HG02885 (cell line): ENCODE measurements around the gene CACNA1I.

Experiments
- ATAC-seq: cut with Tn5 transposase; IDR thresholded peaks from one replicate; pipeline ENCODE4 v1.9.1; 2021; ENCODE audit warnings: mild to moderate bottlenecking; ENCODE audit not compliant: unreplicated experiment, poor library complexity

The CACNA1I gene

DNA sequence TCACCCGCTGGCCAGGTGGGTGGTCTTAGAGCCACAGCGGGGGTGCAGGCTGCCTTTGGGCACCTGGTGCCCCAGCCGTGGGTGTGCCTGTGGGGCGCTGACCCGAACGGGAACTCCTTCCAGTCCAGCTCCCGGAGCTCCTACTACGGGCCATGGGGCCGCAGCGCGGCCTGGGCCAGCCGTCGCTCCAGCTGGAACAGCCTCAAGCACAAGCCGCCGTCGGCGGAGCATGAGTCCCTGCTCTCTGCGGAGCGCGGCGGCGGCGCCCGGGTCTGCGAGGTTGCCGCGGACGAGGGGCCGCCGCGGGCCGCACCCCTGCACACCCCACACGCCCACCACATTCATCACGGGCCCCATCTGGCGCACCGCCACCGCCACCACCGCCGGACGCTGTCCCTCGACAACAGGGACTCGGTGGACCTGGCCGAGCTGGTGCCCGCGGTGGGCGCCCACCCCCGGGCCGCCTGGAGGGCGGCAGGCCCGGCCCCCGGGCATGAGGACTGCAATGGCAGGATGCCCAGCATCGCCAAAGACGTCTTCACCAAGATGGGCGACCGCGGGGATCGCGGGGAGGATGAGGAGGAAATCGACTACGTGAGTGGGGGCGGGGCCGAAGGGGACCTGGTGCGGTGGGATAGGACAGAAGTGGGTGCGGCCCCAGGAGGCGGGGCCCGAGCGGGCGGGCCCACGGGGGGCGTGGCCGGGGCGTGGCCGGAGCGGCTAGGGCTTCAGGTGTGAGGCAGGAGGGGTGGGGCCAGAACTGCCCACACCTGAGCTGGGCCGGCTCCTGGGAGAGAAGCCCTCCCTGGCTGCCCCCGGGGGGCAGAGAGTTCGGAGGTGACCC, 91.5 kb downstream of the CACNA1I start:
- no peak for ATAC-seq

DNA sequence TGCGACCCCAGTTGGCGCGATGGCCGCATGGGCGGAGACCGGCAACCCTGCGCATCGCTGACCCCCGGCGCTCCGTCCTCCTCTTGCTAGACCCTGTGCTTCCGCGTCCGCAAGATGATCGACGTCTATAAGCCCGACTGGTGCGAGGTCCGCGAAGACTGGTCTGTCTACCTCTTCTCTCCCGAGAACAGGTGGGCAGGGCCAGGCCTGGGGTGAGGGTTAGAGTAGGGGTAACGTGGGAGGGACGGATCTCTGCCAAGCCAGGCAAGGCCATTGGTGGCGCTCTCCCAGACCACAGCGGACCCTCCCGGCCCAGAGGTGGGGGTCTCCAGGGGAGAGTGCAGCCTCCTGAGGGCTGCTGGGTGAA, 92.1 kb downstream of the CACNA1I start:
- ATAC-seq = no peak

DNA sequence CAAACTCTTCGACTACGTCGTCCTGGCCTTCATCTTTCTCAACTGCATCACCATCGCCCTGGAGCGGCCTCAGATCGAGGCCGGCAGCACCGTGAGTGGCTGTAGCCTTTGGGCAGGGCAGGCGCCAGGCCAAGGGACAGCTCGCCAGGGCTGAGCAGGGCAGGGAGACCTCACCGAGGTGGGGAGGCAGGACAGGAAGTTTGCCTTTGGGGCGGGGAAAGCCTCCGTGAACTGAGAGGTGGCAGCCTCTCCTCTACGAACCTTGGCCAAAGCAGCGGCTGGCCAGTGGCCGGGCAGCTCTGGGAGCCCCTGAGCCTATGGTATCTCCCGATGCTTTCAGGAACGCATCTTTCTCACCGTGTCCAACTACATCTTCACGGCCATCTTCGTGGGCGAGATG, 93.2 kb downstream of the CACNA1I start:
- no peak for ATAC-seq

DNA sequence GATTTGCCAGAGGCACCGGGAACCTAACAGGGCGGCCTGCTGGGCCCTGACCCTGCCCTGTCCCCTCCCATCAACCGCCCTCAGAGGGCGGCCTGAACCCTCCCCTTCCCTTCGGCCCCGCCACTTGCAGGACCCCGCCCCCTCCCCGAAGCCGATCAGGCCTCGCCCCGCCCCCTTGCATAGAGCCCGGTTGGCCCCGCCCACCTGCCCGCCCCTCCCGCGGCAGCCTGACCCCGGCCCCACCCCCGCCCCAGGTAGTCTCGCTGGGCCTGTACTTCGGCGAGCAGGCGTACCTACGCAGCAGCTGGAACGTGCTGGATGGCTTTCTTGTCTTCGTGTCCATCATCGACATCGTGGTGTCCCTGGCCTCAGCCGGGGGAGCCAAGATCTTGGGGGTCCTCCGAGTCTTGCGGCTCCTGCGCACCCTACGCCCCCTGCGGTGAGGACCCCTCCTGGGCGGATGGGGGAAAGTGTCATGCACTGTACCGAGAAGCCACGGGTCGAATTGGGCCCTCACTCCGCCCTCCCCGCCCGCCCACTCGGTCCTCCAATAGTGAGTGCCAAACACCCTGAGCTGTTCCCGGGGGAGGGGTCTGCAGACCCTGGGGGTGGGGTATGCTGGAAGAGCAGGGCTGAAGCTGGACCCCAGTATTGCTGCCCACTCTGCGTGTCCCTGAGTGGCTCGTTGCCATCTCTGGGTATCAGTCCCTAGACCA, 94.1 kb downstream of the CACNA1I start:
- ATAC-seq = no peak

DNA sequence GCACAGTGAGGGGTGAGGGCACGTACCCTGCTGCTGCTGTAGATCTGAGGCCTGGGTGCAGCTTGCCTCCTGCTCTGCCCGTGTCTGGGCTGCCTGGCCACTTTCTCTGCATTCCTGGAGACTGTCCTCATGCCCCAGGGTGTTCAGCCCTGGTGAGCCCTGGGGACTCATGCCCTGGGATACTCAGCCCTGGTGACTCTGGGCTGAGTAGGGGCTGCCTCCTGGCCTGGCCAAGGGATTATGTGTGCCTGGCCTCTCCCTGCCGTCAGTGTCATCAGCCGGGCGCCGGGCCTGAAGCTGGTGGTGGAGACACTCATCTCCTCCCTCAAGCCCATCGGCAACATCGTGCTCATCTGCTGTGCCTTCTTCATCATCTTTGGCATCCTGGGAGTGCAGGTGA, 94.7 kb downstream of the CACNA1I start:
- no peak for ATAC-seq

DNA sequence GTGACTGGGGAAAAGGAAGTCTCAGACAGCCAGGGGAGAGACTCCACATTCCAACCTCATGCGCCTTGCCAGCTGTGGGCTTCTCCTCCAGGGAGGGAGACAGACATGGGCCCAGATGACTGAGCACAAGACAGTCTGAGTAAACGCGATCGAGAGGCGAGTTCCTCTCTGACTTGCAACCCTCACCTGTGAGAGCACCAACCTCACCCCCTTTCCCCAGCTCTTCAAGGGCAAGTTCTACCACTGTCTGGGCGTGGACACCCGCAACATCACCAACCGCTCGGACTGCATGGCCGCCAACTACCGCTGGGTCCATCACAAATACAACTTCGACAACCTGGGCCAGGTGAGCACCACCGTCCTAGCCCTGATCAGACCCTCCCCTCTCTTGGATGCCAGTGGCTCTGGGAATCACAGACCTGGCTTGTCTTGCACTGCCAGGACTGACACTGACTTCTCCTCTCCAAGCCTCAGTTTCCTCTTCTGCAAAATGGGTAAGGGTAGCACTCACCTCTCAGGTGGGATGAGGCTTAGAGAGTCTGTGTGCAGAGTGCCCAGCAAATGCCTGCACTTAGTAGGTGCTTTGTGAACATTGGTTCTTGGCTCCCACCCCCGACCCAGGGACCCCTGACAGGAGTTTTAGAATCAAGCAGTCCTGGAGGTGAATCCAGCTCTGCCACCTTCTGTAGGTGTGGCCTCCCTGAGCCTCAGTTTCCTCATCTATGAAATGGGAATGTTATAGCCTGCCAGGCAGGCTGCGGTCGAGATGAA, 95.3 kb downstream of the CACNA1I start:
- no peak for ATAC-seq

DNA sequence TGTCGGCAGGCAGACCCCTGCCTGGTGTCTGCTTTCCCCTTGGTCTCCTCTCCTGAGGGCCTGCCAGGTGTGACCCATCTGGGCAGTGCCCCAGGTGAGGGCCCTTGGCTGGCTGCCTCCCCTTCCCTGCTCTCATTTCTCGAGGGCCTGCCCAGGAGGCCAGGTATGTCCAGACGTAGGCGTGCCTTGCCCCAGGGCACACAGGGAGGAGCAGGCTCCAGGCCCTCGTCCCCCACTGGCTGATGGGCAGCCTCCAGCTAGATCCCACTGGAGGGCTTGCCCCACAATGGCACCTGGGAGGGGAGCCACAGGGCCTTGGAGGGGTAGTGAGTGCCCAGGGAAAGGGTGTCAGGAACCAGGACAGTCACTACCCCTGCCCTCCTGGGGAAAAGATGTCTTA, 95.9 kb downstream of the CACNA1I start:
- ATAC-seq = no peak

DNA sequence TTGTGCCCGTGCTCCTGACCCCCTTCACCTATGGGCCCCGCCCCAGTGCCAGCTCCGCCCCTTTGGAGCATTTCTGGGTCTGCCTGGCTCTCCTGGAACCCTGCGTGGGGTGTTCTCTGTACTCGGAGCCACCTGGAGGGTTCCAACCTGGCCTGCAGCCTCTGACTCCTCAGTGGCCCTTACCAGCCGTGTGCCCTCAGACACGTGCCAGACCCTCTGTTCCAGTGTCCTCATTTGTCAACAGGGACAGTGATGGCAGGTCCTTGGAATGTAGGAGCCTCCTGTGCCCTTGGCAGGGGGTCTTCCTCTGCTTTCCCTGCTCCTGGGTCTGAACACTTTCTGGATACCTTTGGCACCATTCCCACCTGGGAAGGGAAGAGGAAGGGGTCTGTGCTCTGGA, 96.4 kb downstream of the CACNA1I start:
- no peak for ATAC-seq

DNA sequence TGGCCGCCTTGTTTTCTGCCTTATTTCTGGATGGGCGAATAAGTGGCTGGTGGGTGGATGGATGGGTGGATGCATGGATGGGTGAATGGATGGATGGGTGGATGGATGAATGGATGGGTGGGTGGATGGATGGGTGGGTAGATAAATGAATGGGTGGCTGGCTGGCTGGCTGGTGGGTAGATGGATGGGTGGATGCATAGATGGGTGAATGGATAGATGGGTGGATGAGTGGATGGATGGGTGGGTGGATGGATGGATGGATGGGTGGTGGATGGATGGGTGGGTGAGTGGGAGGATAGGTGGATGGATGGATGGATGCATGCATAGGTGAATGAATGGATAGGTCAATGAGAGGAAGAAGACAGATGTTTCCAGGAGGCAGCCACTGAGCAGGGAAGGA, 98.9 kb downstream of the CACNA1I start:
- ATAC-seq = no peak

DNA sequence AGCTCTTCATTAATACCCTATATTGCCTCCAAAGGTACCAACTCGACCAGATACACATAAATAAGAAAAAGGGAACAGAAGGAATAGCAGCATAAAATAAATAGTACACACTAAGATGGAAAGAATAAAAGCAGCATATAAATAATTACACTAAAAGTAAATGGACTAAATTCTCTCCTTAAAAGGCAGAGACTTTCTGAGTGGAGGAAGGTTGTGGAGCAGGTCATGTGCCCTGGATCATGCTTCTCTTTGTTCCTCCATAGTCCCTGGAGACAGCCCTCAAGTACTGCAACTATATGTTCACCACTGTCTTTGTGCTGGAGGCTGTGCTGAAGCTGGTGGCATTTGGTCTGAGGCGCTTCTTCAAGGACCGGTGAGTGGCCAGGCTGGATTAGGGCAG, 101.4 kb downstream of the CACNA1I start:
- ATAC-seq = no peak

DNA sequence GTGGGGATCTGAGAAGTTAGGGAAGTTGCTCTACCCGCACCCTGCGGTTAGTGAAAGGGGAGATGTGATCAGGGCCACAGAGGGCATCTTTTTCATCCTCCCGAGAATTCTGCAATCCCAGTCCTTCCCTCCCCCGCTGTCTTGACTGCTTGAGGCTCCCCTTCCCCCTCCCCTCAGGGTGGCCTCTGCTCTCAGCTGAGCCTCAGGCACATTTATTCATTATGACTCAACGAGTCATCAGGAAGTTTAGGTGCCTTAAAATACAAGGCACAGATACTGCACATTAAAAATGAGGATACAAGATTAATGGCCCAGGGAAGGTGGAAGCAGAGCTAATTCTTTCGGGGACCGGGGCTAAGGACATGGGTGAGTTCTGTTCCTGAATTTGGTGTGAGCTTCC, 104.0 kb downstream of the CACNA1I start:
- ATAC-seq = no peak

DNA sequence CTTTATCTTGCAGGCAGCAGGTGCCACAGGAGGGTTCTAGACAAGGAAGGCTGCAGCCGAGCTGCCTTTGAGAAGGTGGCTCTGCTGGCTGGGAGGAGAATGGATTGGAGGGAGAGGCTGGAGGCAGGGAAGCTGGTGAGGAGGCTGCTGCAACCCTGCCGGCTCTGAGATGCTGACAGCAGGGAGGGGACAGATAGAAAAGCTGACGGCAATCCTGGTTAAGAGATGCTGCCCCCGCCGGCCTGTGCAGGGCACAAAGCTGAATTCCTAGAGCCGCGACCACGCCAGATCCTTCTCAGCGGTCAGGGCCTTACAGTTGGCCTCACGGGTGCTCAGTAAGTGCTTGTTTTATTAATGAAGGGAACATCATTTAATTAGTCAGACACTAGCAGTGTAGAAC, 105.4 kb downstream of the CACNA1I start:
- ATAC-seq = no peak

DNA sequence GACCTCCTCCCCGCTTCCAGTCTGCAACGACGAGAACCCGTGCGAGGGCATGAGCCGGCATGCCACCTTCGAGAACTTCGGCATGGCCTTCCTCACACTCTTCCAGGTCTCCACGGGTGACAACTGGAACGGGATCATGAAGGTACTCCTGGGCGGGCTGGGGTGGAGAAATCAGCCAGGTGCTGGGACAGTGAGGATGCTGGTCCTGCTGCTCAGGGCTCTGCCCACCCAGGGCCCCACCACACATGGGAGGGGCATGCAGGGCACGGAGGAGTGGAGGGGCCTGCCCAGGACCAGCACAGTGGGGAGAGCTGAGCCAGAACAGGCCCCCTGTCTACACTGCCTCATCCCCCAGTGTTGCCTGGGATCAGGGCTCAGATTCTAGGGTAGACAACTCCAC, 107.4 kb downstream of the CACNA1I start:
- ATAC-seq = no peak

DNA sequence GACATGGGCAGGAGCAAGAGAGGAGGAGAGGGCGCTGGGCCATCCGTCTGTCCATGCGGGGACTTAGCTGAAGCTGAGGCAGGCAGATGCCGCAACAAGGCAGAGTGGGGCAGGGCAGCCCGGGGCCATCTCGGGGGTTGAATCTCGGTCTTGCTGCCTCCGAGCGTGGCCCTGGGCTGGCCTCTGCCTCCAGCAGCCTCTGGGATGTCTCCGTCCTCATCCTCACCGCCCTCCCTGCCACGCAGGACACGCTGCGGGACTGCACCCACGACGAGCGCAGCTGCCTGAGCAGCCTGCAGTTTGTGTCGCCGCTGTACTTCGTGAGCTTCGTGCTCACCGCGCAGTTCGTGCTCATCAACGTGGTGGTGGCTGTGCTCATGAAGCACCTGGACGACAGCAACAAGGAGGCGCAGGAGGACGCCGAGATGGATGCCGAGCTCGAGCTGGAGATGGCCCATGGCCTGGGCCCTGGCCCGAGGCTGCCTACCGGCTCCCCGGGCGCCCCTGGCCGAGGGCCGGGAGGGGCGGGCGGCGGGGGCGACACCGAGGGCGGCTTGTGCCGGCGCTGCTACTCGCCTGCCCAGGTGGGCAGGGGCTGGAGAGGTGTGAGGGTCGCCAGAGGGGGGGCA, 108.4 kb downstream of the CACNA1I start:
- ATAC-seq = no peak

DNA sequence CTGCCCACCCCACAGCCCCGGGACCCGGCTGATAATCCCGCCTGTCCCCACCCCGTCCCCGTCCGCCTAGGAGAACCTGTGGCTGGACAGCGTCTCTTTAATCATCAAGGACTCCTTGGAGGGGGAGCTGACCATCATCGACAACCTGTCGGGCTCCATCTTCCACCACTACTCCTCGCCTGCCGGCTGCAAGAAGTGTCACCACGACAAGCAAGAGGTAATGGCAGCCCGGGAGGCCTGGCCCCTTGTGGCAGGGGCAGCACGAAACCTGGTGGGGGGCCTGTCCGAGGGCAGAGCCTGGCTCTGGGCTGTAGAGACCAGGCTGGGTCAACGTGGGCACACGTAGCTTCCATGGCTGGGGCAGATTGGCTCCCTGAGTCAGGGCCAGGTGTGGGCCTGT, 109.1 kb downstream of the CACNA1I start:
- ATAC-seq = no peak

DNA sequence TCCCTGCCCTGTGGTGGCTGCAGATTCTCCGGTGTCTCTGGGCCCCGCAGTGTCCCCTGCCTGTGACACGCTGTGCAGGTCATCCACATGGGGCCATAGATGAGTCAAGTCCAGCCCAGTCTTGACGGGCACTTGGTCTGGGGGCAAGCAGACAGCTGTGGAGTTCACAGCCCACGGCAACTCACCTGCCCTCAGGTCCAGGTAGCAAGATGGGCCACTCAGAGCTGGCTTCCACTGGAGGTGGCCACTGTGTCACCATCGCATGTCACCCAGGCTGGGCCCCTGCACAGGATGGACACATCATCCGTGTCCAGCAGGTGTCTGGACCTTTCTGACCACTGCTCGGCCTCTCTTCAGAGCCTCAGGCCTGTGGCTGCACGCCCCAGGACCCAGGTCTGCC, 109.9 kb downstream of the CACNA1I start:
- ATAC-seq = no peak

DNA sequence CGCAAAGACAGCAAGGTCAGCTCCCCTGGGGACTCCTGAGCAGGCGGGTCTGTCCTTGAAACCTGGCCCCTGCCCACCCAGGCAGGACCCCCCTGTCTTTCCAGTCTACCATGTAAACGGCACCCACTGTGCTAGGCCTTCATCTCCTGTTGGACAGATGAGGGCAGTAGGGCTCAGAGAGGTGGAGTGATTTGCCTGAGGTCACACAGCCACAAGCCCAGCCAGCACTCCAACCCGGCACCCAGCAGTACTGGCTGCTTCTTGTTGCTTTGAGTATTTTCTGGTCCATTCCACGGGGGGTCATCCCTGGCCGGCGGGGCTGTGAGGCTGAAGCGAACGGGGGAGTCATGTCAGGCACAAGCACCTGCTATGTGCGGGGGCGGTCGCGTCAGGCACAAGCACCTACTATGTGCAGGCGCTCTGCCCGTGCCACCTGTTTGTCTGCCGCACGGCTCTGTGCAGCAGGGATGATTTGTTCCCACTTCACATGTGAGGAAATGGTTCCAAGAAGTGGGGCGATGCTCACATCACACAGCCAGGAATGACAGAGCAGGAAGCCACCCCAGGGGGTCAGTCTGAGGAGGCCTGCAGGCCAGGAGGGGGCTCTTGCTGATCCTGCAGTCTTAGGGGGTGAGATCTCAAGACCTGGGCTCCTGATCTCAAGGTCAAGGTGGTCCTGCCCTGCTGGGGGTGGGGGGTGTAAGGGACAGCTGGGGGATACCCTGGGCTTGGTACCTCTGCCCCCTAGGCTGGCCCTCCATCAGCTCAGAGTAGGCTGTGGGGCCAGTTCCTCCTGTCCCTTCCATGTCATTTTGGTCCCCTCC, 110.7 kb downstream of the CACNA1I start:
- ATAC-seq = no peak

DNA sequence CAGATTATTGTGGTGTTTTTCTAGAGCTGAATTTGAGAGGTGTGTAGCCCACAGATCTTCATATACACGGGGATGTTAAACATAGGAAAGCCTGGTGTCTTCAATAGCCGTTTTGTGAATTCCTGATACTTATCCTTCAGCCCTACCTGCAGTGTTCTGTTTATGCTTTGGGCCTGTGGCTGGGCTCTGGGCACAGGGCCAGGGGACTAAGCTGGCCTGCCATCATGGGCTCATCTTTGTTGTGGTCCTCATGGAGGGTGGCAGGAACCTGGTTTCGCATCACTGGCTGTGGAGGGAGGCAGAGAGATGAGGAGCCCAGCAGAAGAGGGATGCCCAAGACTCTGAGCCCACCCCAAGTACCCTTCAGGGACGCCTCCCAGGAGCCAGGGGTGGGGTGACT, 112.4 kb downstream of the CACNA1I start:
- ATAC-seq = no peak

DNA sequence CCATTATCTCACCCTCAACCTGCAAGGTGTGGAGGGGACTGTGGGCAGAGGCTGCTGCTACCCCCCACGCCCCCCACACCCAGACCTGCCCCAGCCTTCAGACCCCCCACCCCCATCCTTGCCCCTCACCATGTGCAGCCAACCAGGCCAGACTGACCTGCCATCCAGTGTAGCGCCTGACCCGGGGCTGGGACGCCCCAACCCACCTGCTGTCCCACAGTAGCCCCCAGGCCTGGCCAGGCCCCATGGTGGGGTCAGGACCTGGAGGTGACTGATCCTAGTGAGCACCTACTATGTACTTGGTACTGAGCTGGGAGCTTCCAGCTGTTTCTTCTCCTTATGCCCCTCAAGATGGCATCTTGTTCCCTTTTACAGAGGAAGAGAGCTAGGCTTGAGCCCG, 113.1 kb downstream of the CACNA1I start:
- ATAC-seq = no peak

DNA sequence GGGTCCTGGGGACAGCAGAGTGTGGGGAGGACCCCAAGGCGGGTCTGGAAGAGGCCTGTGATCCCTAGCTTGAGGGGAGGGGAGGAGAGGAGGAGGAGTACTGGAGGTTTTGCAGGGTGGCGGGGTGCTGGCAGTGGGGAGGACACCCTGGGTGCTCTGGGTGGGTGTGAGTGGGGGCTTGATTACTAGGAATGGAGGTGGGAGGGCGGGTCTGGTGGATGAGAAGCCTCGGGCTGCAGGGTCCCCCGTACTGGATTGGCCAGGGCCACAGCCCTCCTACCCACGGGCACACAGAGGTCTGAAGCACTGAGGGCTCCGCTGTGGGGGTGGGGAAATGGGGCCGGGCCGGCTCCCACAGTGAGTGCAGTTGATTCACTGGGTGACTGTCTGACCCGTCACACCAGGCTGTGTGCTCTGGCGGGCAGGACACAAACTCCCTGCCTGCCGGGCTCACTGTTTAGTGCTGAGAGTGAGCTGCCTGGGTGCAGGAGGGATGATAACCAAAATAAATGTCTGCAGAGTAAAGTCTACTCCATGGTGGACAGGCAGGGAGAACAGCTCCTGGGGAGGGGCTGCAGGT, 114.2 kb downstream of the CACNA1I start:
- ATAC-seq = no peak
